ENCODE measurements around the gene CC2D2A. TPM values are rescaled to one million over a fixed set of nuclear protein-coding genes. Genes with fewer than 3 reads are reported as not detected.

The CC2D2A gene
- total RNA-seq, 1 donor from 2014 or later: 7.8 TPM

GRCh38 chr4:15550491-15550890, 80.8 kb downstream of the CC2D2A start:
- Histone ChIP-seq H3K27ac (ENCODE audit: low read depth, low read length) (no peak overlapping the region), H3K36me3 (ENCODE audit: control insufficient read depth in 3 of 3, insufficient read depth in 3 of 3, low read length in 3 of 3) (peaks cover 0 to under 1% (median 0%) of the 10 kb centered on the region in 3 donors), H3K4me1 (ENCODE audit: control insufficient read depth in 3 of 3, insufficient read depth in 3 of 3, low read length in 3 of 3) (peaks cover 0 to 3% (median 0%) of the 10 kb centered on the region in 3 donors), H3K9ac (ENCODE audit: low read depth in 1 of 3, low read length in 3 of 3) (no peak overlapping the region), H3K27me3 (ENCODE audit: control insufficient read depth in 3 of 3, insufficient read depth in 3 of 3, low read length in 3 of 3) (no peaks in the 10 kb centered on the region), H3K4me3 (ENCODE audit: low read length in 3 of 3) (no peak overlapping the region), H3K9me3 (ENCODE audit: control insufficient read depth in 3 of 3, low read length in 3 of 3) (no peaks in the 10 kb centered on the region)

GRCh38 chr4:15551740-15552446, 82.2 kb downstream of the CC2D2A start:
- H3K27ac ChIP-seq (ENCODE audit: low read depth, low read length): no peak overlapping the region
- H3K27me3 ChIP-seq (ENCODE audit: control insufficient read depth in 3 of 3, insufficient read depth in 3 of 3, low read length in 3 of 3): no peaks in the 10 kb centered on the region
- H3K9me3 ChIP-seq (ENCODE audit: control insufficient read depth in 3 of 3, low read length in 3 of 3): no peaks in the 10 kb centered on the region
- no peak overlapping the region for H3K4me3 ChIP-seq (ENCODE audit: low read length in 3 of 3)
- H3K4me1 ChIP-seq (ENCODE audit: control insufficient read depth in 3 of 3, insufficient read depth in 3 of 3, low read length in 3 of 3): peaks cover 0 to 3% (median 0%) of the 10 kb centered on the region in 3 donors
- peaks cover 0 to 2% (median 0%) of the 10 kb centered on the region in 3 donors for H3K36me3 ChIP-seq (ENCODE audit: control insufficient read depth in 3 of 3, insufficient read depth in 3 of 3, low read length in 3 of 3)
- no peak overlapping the region for H3K9ac ChIP-seq (ENCODE audit: low read depth in 1 of 3, low read length in 3 of 3)

GRCh38 chr4:15552557-15553362, 83.1 kb downstream of the CC2D2A start:
- Histone ChIP-seq H3K9ac (ENCODE audit: low read depth in 1 of 3, low read length in 3 of 3) (no peak overlapping the region), H3K36me3 (ENCODE audit: control insufficient read depth in 3 of 3, insufficient read depth in 3 of 3, low read length in 3 of 3) (peaks cover 0 to 4% (median 2%) of the 10 kb centered on the region in 3 donors), H3K27ac (ENCODE audit: low read depth, low read length) (no peak overlapping the region), H3K9me3 (ENCODE audit: control insufficient read depth in 3 of 3, low read length in 3 of 3) (no peaks in the 10 kb centered on the region), H3K4me3 (ENCODE audit: low read length in 3 of 3) (no peak overlapping the region), H3K27me3 (ENCODE audit: control insufficient read depth in 3 of 3, insufficient read depth in 3 of 3, low read length in 3 of 3) (no peaks in the 10 kb centered on the region), H3K4me1 (ENCODE audit: control insufficient read depth in 3 of 3, insufficient read depth in 3 of 3, low read length in 3 of 3) (peaks cover 0 to 3% (median 0%) of the 10 kb centered on the region in 3 donors)

GRCh38 chr4:15556511-15557092, 86.9 kb downstream of the CC2D2A start:
- Histone ChIP-seq H3K9me3 (ENCODE audit: control insufficient read depth in 3 of 3, low read length in 3 of 3) (no peaks in the 10 kb centered on the region), H3K9ac (ENCODE audit: low read depth in 1 of 3, low read length in 3 of 3) (no peak overlapping the region), H3K27me3 (ENCODE audit: control insufficient read depth in 3 of 3, insufficient read depth in 3 of 3, low read length in 3 of 3) (no peaks in the 10 kb centered on the region), H3K36me3 (ENCODE audit: control insufficient read depth in 3 of 3, insufficient read depth in 3 of 3, low read length in 3 of 3) (peaks cover 0 to 10% (median 6%) of the 10 kb centered on the region in 3 donors), H3K4me3 (ENCODE audit: low read length in 3 of 3) (no peak overlapping the region), H3K4me1 (ENCODE audit: control insufficient read depth in 3 of 3, insufficient read depth in 3 of 3, low read length in 3 of 3) (peaks cover 0 to 3% (median 0%) of the 10 kb centered on the region in 3 donors), H3K27ac (ENCODE audit: low read depth, low read length) (no peak overlapping the region)

DNA sequence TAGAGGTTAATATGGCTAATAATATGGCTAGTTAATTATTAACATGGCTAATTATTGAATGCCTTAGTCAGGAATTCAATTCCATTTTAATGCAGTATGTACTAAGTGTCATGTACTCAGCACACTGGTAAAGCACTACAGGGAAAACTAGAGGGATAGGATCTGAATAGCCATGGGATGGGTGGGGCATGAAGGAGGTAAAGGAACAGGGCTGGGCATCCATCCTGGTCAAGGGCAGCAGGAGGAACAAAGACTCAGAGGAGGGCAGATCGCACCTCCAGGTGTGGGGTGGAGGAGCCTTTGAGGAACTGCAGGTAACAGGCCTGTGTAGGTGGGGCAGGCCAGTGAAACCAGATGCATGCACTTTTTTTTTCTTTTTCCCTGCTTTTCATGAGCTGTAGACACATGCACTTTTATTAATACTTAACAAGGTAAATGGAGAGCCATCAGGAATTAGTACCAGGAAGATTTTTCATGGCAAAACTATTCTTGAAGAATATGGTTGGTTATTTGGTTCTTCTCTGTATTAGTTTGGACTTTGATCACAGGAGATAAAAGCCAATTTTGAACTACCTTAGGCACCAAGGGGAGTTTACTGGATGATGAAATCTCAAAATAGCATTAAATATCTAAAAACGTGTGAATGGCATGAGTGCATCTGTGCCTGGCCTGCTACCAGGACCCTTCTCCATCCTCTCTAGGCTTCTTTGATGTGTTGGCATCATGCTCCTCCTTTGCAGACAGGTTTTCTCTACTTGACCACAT, 88.3 kb downstream of the CC2D2A start:
- H3K27me3 ChIP-seq (ENCODE audit: control insufficient read depth in 3 of 3, insufficient read depth in 3 of 3, low read length in 3 of 3): no peaks in the 10 kb centered on the region
- H3K27ac ChIP-seq (ENCODE audit: low read depth, low read length): no peak overlapping the region
- H3K9ac ChIP-seq (ENCODE audit: low read depth in 1 of 3, low read length in 3 of 3): no peak overlapping the region
- H3K9me3 ChIP-seq (ENCODE audit: control insufficient read depth in 3 of 3, low read length in 3 of 3): no peaks in the 10 kb centered on the region
- H3K4me1 ChIP-seq (ENCODE audit: control insufficient read depth in 3 of 3, insufficient read depth in 3 of 3, low read length in 3 of 3): peaks cover 0 to 3% (median 0%) of the 10 kb centered on the region in 3 donors
- H3K4me3 ChIP-seq (ENCODE audit: low read length in 3 of 3): no peak overlapping the region
- H3K36me3 ChIP-seq (ENCODE audit: control insufficient read depth in 3 of 3, insufficient read depth in 3 of 3, low read length in 3 of 3): peaks cover 0 to 12% (median 6%) of the 10 kb centered on the region in 3 donors

GRCh38 chr4:15558561-15558960, 88.9 kb downstream of the CC2D2A start:
- no peak overlapping the region for H3K27ac ChIP-seq (ENCODE audit: low read depth, low read length)
- H3K9ac ChIP-seq (ENCODE audit: low read depth in 1 of 3, low read length in 3 of 3): peak overlapping the region in 1 of 3 donors; percentile 34
- no peaks in the 10 kb centered on the region for H3K27me3 ChIP-seq (ENCODE audit: control insufficient read depth in 3 of 3, insufficient read depth in 3 of 3, low read length in 3 of 3)
- H3K9me3 ChIP-seq (ENCODE audit: control insufficient read depth in 3 of 3, low read length in 3 of 3): no peaks in the 10 kb centered on the region
- no peak overlapping the region for H3K4me3 ChIP-seq (ENCODE audit: low read length in 3 of 3)
- peaks cover 0 to 12% (median 10%) of the 10 kb centered on the region in 3 donors for H3K36me3 ChIP-seq (ENCODE audit: control insufficient read depth in 3 of 3, insufficient read depth in 3 of 3, low read length in 3 of 3)
- peaks cover 0 to 3% (median 0%) of the 10 kb centered on the region in 3 donors for H3K4me1 ChIP-seq (ENCODE audit: control insufficient read depth in 3 of 3, insufficient read depth in 3 of 3, low read length in 3 of 3)

DNA sequence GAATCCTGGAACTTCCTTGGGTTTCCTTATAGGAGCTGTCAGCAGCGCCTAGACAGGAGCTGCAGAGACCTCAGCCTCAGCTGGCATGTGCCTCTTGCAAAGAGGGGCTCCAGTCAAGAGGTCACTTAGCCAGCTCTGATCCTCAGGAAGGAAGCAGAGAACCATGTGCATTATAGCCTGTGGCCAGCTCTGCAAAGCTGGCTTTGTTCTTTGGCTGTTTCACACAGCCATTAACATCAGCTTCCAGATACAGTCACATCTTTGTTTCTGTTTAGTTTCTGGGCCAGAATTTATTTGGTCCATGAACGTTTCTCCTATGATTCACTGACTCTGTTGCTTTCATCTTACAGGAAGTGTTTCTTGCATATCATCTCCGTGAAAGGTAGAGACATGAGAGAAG, 92.4 kb downstream of the CC2D2A start:
- Histone ChIP-seq H3K4me1 (ENCODE audit: control insufficient read depth in 3 of 3, insufficient read depth in 3 of 3, low read length in 3 of 3) (no peaks in the 10 kb centered on the region), H3K27ac (ENCODE audit: low read depth, low read length) (no peak overlapping the region), H3K9ac (ENCODE audit: low read depth in 1 of 3, low read length in 3 of 3) (no peak overlapping the region), H3K27me3 (ENCODE audit: control insufficient read depth in 3 of 3, insufficient read depth in 3 of 3, low read length in 3 of 3) (no peaks in the 10 kb centered on the region), H3K4me3 (ENCODE audit: low read length in 3 of 3) (no peak overlapping the region), H3K9me3 (ENCODE audit: control insufficient read depth in 3 of 3, low read length in 3 of 3) (no peaks in the 10 kb centered on the region), H3K36me3 (ENCODE audit: control insufficient read depth in 3 of 3, insufficient read depth in 3 of 3, low read length in 3 of 3) (peaks cover 4 to 18% (median 7%) of the 10 kb centered on the region in 3 donors)

DNA sequence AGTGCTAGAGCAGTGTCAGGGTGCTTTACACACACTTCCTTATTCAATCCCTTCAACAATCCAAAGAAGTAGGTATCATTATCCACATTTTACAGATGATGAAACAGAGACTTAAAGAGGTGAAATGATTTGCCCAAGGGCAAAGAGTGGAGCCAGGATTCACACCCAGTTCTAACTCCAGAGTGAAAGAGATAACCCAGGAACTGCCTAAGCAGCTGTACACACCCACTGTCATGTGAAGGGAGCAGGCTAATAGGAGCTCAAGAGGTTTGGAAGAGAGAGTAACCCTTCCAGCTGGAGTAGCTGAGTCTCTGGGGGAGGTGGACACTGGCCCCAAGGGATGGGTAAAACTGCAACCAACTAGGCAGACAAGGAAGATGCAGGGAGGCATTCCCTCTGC, 92.9 kb downstream of the CC2D2A start:
- Histone ChIP-seq H3K36me3 (ENCODE audit: control insufficient read depth in 3 of 3, insufficient read depth in 3 of 3, low read length in 3 of 3) (peaks cover 4 to 19% (median 7%) of the 10 kb centered on the region in 3 donors), H3K9ac (ENCODE audit: low read depth in 1 of 3, low read length in 3 of 3) (no peak overlapping the region), H3K9me3 (ENCODE audit: control insufficient read depth in 3 of 3, low read length in 3 of 3) (no peaks in the 10 kb centered on the region), H3K27me3 (ENCODE audit: control insufficient read depth in 3 of 3, insufficient read depth in 3 of 3, low read length in 3 of 3) (no peaks in the 10 kb centered on the region), H3K4me3 (ENCODE audit: low read length in 3 of 3) (no peak overlapping the region), H3K27ac (ENCODE audit: low read depth, low read length) (no peak overlapping the region), H3K4me1 (ENCODE audit: control insufficient read depth in 3 of 3, insufficient read depth in 3 of 3, low read length in 3 of 3) (no peaks in the 10 kb centered on the region)

DNA sequence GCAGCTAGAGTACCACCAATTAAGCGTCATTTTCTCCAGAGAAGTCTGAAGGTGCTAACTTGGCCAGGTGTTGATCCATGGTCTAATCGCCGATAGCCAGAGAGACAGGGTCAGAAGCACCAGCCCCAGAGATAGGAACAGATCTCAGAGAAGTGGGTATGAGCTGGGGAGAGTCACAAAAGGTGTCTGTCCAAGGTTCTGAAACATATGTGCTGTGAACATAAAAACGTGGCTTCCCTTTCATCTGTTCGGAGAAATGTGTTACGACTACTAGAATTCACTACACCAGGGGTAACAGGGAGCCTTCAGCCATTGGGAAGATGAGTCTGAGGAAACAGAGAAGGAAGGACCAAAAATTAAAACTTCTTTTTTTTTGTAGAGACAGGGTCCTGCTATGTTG, 94.2 kb downstream of the CC2D2A start:
- H3K27ac ChIP-seq (ENCODE audit: low read depth, low read length): no peak overlapping the region
- no peaks in the 10 kb centered on the region for H3K27me3 ChIP-seq (ENCODE audit: control insufficient read depth in 3 of 3, insufficient read depth in 3 of 3, low read length in 3 of 3)
- no peaks in the 10 kb centered on the region for H3K9me3 ChIP-seq (ENCODE audit: control insufficient read depth in 3 of 3, low read length in 3 of 3)
- H3K4me1 ChIP-seq (ENCODE audit: control insufficient read depth in 3 of 3, insufficient read depth in 3 of 3, low read length in 3 of 3): no peaks in the 10 kb centered on the region
- peaks cover 4 to 12% (median 4%) of the 10 kb centered on the region in 3 donors for H3K36me3 ChIP-seq (ENCODE audit: control insufficient read depth in 3 of 3, insufficient read depth in 3 of 3, low read length in 3 of 3)
- H3K9ac ChIP-seq (ENCODE audit: low read depth in 1 of 3, low read length in 3 of 3): no peak overlapping the region
- H3K4me3 ChIP-seq (ENCODE audit: low read length in 3 of 3): no peak overlapping the region

All from skeletal muscle tissue (tissue), 4 donors.